OCI-LY1 (cell line): ENCODE data around the gene CNTNAP2.

Source experiments
- CTCF ChIP-seq: fragments of 200-600 bp; sonication (generic), shearing (Covaris generic); IDR thresholded peaks from 2 replicates; pipeline ENCODE4 v1.5.1; 2017; ENCODE audit warnings: mild to moderate bottlenecking, antibody characterized with exemption, low read length, moderate library complexity, mixed read lengths
- EZH2 ChIP-seq: fragments of 200-600 bp; sonication (generic), shearing (Covaris generic); IDR thresholded peaks from 2 replicates; pipeline ENCODE4 v1.8.0; 2017; ENCODE audit warnings: borderline replicate concordance, mixed run types, mild to moderate bottlenecking, antibody characterized with exemption, low read length, moderate library complexity, mixed read lengths

GRCh38 chr7:146960773-146961391 is 844.3 kb downstream of the CNTNAP2 start:
- TF ChIP-seq CTCF (peak; percentile 62), EZH2 (no peak)
